A549 (cell line): ENCODE measurements around the gene NPLOC4. TPM values are rescaled to one million over a fixed set of nuclear protein-coding genes. Genes with fewer than 3 reads are reported as not detected.

Source experiments
- ATAC-seq, 2 experiments: fragments of 200-7000 bp in 1 of 2; fragments of >200 bp in 1 of 2; cut with Nextera tagmentation in 1 of 2; cut with Tn5 transposase in 1 of 2; 3 replicates each; pipeline versions ENCODE4 v1.8.0 to v1.9.1; 2018 to 2020; ENCODE audit warnings: mild to moderate bottlenecking in 1 of 2, moderate library complexity in 1 of 2
- CTCF ChIA-PET: fragments of 300-600 bp; sonication (Branson Sonifier 250); formaldehyde crosslinking; extraction: SDS; loops from one replicate; lab custom pipeline; 2021; ENCODE audit warnings: antibody characterized with exemption, inconsistent platforms; lab: Yijun Ruan, JAX
- POLR2A ChIA-PET: fragments of 350-600 bp; formaldehyde crosslinking; extraction: SDS; loops from one replicate; lab custom pipeline; 2021; ENCODE audit warnings: antibody characterized with exemption, inconsistent platforms; lab: Yijun Ruan, JAX
- DNase-seq, 2 experiments: peaks; one replicate each; pipeline versions ENCODE4 v3.0.0 to v3.0.0-alpha.2; 2011 to 2016; ENCODE audit warnings: low read depth in 1 of 2, low spot score in 1 of 2
- FAIRE-seq: peaks from 2 replicates; lab custom pipeline; 2011; peaks lifted over from hg19 to GRCh38; lab: Jason Lieb, UNC
- H3K27ac ChIP-seq, 2 experiments: fragments of >200 bp; sonication (Bioruptor Twin); formaldehyde crosslinking; 3 replicates each; pipeline ENCODE4 v1.5.1; 2016 to 2017
- H3K4me1 ChIP-seq: fragments of >200 bp; sonication (Bioruptor Twin); formaldehyde crosslinking; 3 replicates; pipeline ENCODE4 v1.6.1; 2016
- H3K4me2 ChIP-seq: fragments of >200 bp; sonication (Bioruptor Twin); formaldehyde crosslinking; 3 replicates; pipeline ENCODE4 v1.6.1; 2016
- H3K4me3 ChIP-seq: fragments of >200 bp; sonication (Bioruptor Twin); formaldehyde crosslinking; 3 replicates; pipeline ENCODE4 v1.5.1; 2016
- H3K9me3 ChIP-seq: fragments of >200 bp; sonication (Bioruptor Twin); formaldehyde crosslinking; 3 replicates; pipeline ENCODE4 v1.6.1; 2016
- BHLHE40 ChIP-seq: IDR thresholded peaks from 2 replicates; pipeline ENCODE4 v1.6.1; 2012; ENCODE audit warnings: low read depth, low read length, inconsistent platforms
- CBX8 ChIP-seq: fragments of 200-600 bp; sonication (generic); IDR thresholded peaks from 2 replicates; pipeline ENCODE4 v1.6.1; 2016
- CEBPB ChIP-seq, 2 experiments: fragments of >200 bp in 1 of 2; sonication (Bioruptor Twin) in 1 of 2; formaldehyde crosslinking in 1 of 2; IDR thresholded peaks; 2 replicates each; pipeline ENCODE4 v1.6.1; 2012 to 2016
- EHF ChIP-seq: fragments of 250-450 bp; sonication (Bioruptor Pico); IDR thresholded peaks from 2 replicates; pipeline ENCODE4 v1.5.0; 2020; ENCODE audit warnings: mild to moderate bottlenecking
- FOXS1 ChIP-seq: fragments of 250-450 bp; sonication (Bioruptor Pico); IDR thresholded peaks from 2 replicates; pipeline ENCODE4 v1.5.0; 2020; ENCODE audit warnings: mild to moderate bottlenecking, moderate library complexity
- HDAC2 ChIP-seq: fragments of 200-600 bp; sonication (generic); IDR thresholded peaks from 2 replicates; pipeline ENCODE4 v1.6.1; 2016
- HEYL ChIP-seq: fragments of 250-450 bp; sonication (Bioruptor Pico); IDR thresholded peaks from 2 replicates; pipeline ENCODE4 v1.8.0; 2021; ENCODE audit warnings: mild to moderate bottlenecking, moderate library complexity
- HOXA7 ChIP-seq: fragments of 250-450 bp; sonication (Bioruptor Pico); IDR thresholded peaks from 2 replicates; pipeline ENCODE4 v1.5.0; 2020; ENCODE audit warnings: mild to moderate bottlenecking, moderate library complexity
- JUN ChIP-seq, 2 experiments: fragments of >200 bp; sonication (Bioruptor Twin); formaldehyde crosslinking; IDR thresholded peaks; 2 replicates in 1 of 2; 3 replicates in 1 of 2; pipeline ENCODE4 v1.6.1; 2016 to 2017
- KDM1A ChIP-seq: fragments of 200-600 bp; sonication (generic); IDR thresholded peaks from 2 replicates; pipeline ENCODE4 v1.6.1; 2016; ENCODE audit warnings: low read depth, mild to moderate bottlenecking
- MAX ChIP-seq: IDR thresholded peaks from 2 replicates; pipeline ENCODE4 v1.6.1; 2012
- MAZ ChIP-seq: fragments of 150-350 bp; IDR thresholded peaks from 2 replicates; pipeline ENCODE4 v1.6.1; 2014; ENCODE audit warnings: antibody characterized with exemption, low read depth, low read length, borderline replicate concordance
- NR3C1 ChIP-seq: fragments of >200 bp; sonication (Bioruptor Twin); formaldehyde crosslinking; IDR thresholded peaks from 3 replicates; pipeline ENCODE4 v1.6.1; 2017
- PHF8 ChIP-seq: fragments of 200-600 bp; sonication (generic); IDR thresholded peaks from 2 replicates; pipeline ENCODE4 v1.6.1; 2016; ENCODE audit warnings: low read depth, mild to moderate bottlenecking, antibody characterized with exemption, moderate library complexity, borderline replicate concordance
- POLR2AphosphoS2 ChIP-seq: conservative IDR thresholded peaks from 2 replicates; pipeline ENCODE4 v1.6.1; 2012; ENCODE audit warnings: low read length, improper control_type of control experiment, inconsistent platforms
- RARB ChIP-seq: fragments of 250-450 bp; sonication (Bioruptor Pico); IDR thresholded peaks from 2 replicates; pipeline ENCODE4 v1.8.0; 2021; ENCODE audit warnings: mild to moderate bottlenecking, moderate library complexity
- SMC3 ChIP-seq: fragments of >200 bp; sonication (Bioruptor Twin); formaldehyde crosslinking; IDR thresholded peaks from 3 replicates; pipeline ENCODE4 v1.6.1; 2018; ENCODE audit warnings: inconsistent platforms
- ZFP36 ChIP-seq: fragments of 450-650 bp; IDR thresholded peaks from 2 replicates; pipeline ENCODE4 v1.6.1; 2014; ENCODE audit warnings: borderline replicate concordance; ENCODE audit not compliant: partially characterized antibody
- WGBS: methylation state at CpG from one replicate; pipeline ENCODE4 v1.1.6; 2017; ENCODE audit errors: missing lambda C conversion rate; 5-methylcytosine and 5-hydroxymethylcytosine counted together
- polyA plus RNA-seq, 4 experiments: library from polyadenylated mRNA; depleted of rRNA in 3 of 4; stranded (reverse); fragments of >200 nt; fragmentation: RNase III in 1 of 4; extraction: RNeasy Plus Mini Kit Qiagen cat#74134 plus additional on column Dnase treatment in 1 of 4; gene quantifications; 2 replicates in 3 of 4; 3 replicates in 1 of 4; pipeline ENCODE4 v1.2.3, GENCODE V29; 2011 to 2017
- TF ChIP-seq, protein P1 (sequence below): fragments of 200-600 bp; sonication (generic); IDR thresholded peaks from 2 replicates; pipeline ENCODE4 v1.6.1; 2016; ENCODE audit warnings: antibody characterized with exemption, mild to moderate bottlenecking, moderate library complexity

The NPLOC4 gene
- polyA plus RNA-seq, 2 of the 4 experiments (the other 2 are of a cell fraction) = 98.5 to 101 TPM

DNA sequence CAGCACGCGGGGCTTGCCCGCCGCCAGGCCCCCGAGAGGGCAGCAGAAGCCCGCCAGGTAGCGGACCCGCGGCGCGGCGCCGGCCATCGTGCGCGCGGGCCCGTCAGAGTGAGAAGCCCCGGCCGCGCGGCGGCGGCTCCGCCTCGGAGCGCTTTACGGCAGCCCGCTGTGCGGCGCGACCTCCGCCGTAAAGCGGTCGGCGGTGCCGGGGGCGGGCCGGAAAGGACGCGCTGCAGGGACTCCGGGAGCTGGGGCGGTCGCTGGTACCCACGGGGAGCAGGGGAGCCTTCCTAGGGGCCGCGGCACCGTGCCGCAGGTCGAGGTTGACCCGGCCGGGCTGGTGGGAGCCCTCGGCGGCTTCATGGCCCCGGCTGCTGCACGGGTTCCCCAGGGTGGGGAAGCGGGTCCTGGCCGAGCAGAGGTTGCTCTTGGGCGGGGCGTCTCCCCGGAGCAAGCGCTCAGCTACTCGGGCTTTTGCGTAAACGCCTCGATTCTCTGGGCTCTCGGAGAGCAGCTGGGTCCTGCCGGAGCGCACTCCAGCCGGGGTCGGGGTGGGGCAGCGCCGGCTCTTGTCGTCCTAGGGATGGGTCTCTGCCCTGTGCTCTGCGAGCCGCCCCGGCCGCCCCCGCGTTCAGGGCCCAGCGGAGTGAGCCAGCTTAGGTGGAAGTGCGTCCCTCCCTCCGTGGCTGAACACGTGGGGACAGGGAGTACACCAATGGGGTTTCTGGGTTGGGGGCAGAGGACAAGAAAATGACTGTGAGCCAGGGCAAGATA is 84.5 kb downstream of the NPLOC4 start, which contains the start of gene FAAP100 (continued):
- no peak for TF ChIP-seq EHF (CRISPR knock-in tag)
- no peak for TF ChIP-seq ZFP36
- TF ChIP-seq POLR2AphosphoS2 = 0 out of 2 replicates have a peak, but pooled peaks have one; percentile 42
- TF ChIP-seq HDAC2 = no peak
- TF ChIP-seq MAZ = no peak
- TF ChIP-seq RARB (CRISPR knock-in tag) = no peak
- TF ChIP-seq CBX8 = no peak
- TF ChIP-seq JUN (IDR thresholded peaks at IDR 0.05) = peak; percentile 73 to 92; a peak in 4 of 5 replicates
- peak; percentile 89 for TF ChIP-seq MAX
- no peak for TF ChIP-seq HOXA7 (CRISPR knock-in tag)
- no peak for TF ChIP-seq HEYL (CRISPR knock-in tag)
- TF ChIP-seq FOXS1 = no peak
- peak; percentile 18; the same call in 2 of the 3 replicates for TF ChIP-seq SMC3
- TF ChIP-seq NR3C1 = no peak
- TF ChIP-seq, protein P1, sequence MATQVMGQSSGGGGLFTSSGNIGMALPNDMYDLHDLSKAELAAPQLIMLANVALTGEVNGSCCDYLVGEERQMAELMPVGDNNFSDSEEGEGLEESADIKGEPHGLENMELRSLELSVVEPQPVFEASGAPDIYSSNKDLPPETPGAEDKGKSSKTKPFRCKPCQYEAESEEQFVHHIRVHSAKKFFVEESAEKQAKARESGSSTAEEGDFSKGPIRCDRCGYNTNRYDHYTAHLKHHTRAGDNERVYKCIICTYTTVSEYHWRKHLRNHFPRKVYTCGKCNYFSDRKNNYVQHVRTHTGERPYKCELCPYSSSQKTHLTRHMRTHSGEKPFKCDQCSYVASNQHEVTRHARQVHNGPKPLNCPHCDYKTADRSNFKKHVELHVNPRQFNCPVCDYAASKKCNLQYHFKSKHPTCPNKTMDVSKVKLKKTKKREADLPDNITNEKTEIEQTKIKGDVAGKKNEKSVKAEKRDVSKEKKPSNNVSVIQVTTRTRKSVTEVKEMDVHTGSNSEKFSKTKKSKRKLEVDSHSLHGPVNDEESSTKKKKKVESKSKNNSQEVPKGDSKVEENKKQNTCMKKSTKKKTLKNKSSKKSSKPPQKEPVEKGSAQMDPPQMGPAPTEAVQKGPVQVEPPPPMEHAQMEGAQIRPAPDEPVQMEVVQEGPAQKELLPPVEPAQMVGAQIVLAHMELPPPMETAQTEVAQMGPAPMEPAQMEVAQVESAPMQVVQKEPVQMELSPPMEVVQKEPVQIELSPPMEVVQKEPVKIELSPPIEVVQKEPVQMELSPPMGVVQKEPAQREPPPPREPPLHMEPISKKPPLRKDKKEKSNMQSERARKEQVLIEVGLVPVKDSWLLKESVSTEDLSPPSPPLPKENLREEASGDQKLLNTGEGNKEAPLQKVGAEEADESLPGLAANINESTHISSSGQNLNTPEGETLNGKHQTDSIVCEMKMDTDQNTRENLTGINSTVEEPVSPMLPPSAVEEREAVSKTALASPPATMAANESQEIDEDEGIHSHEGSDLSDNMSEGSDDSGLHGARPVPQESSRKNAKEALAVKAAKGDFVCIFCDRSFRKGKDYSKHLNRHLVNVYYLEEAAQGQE = no peak
- TF ChIP-seq CEBPB (IDR thresholded peaks at IDR 0.05) = no peak; a peak in 1 of 4 replicates

- CTCF ChIA-PET = interaction anchor here (0.9 to 45.0 kb wide), 9 partner anchors 7 to 299 kb away, joined by 3 to 1604 read pairs (median 12); no protein-coding TSS in a partner anchor
- DNase-seq (peak in 1 of 2 experiments; percentile 46), FAIRE-seq (no peak), ATAC-seq (peak in 1 of 2 experiments; percentile 1; a peak in 4 of 6 replicates)
- peaks cover 35% of the 10 kb centered on the region for H3K4me1 ChIP-seq
- TF ChIP-seq BHLHE40 (no peak), KDM1A (no peak), PHF8 (peak; percentile 56; the same call in 1 of the 2 replicates), MAX (peak; percentile 16; the same call in 1 of the 2 replicates), POLR2AphosphoS2 (no peak)
- TF ChIP-seq, protein P1 = no peak
- POLR2A ChIA-PET = interaction anchor here (0.5 to 2.1 kb wide), 6 partner anchors 15 to 151 kb away, joined by 3 to 15 read pairs (median 5); partner anchors contain the start of genes ACTG1 and MRPL12
- H3K27ac ChIP-seq = peak overlapping the region; percentile 84 to 97
- H3K4me3 ChIP-seq = peak overlapping the region; percentile 86
- H3K9me3 ChIP-seq = no peaks in the 10 kb centered on the region
- 2% methylated on average over 36 of the region's 69 CpGs for whole genome bisulfite sequencing
- peak overlapping the region; percentile 93 for H3K4me2 ChIP-seq
Observed at GRCh38 chr17:81551458-81552243, 85.3 kb downstream of the NPLOC4 start.
